Mucosa of descending colon (tissue), 3 donors: ENCODE measurements around the gene CHRNB1. TPM values are rescaled to one million over a fixed set of nuclear protein-coding genes. Genes with fewer than 3 reads are reported as not detected.

Experiments
- ATAC-seq: fragments of 200-7000 bp; cut with Tn5 transposase; one replicate; pipeline ENCODE4 v1.9.1; 2020; ENCODE audit warnings: mild to moderate bottlenecking, moderate library complexity
- DNase-seq, 3 donors: peaks; one replicate each; pipeline ENCODE4 v3.0.0-alpha.2; 2020
- H3K36me3 ChIP-seq: fragments of 200-600 bp; one replicate; pipeline ENCODE4 v1.8.0; 2021; ENCODE audit warnings: low read depth, mild to moderate bottlenecking
- H3K4me1 ChIP-seq: fragments of 200-600 bp; one replicate; pipeline ENCODE4 v1.8.0; 2021; ENCODE audit warnings: low read depth, mild to moderate bottlenecking
- H3K4me3 ChIP-seq: fragments of 200-600 bp; one replicate; pipeline ENCODE4 v1.8.0; 2021; ENCODE audit warnings: mild to moderate bottlenecking
- H3K9me3 ChIP-seq: fragments of 200-600 bp; one replicate; pipeline ENCODE4 v1.8.0; 2021; ENCODE audit warnings: mild to moderate bottlenecking
- intact Hi-C, 2 donors: fragments of 100-400 bp; cut with DNase I in 1 of 2; cut with micrococcal nuclease in 1 of 2; formaldehyde crosslinking; loops; one replicate each; pipeline versions ENCODE4 v1.11.0 to v1.11.1; 2022; cut with DNase I, micrococcal nuclease
- total RNA-seq, 3 donors: library from RNA; stranded (reverse); fragmentation: NEBNext Ultra II Directional in 2 of 3; extraction: Animal tissue kit (Norgen Biotek cat#: 25700) in 2 of 3; gene quantifications; one replicate each; pipeline versions ENCODE4 v1.2.1 to v1.2.4, GENCODE V29; 2021 to 2023
- TF ChIP-seq, protein P1 (sequence below): fragments of 200-600 bp; IDR thresholded peaks from one replicate; pipeline ENCODE4 v1.8.0; 2022; ENCODE audit warnings: antibody characterized with exemption, mild to moderate bottlenecking
- donor health status: DM: no; HTN: no; CAD: no; lungs with moderate emphysema.
- donor health status: DM: no; HTN: no; CAD: no.
- donor health status: DM: no; HTN: yes; CAD: no.

Gene CHRNB1
- total RNA-seq, 3 donors from 2014 or later, result 6.0 to 8.3 (median 7.7) TPM

- intact Hi-C loops, result no loop called here
- no peaks in the 10 kb centered on the region for H3K9me3 ChIP-seq
- TF ChIP-seq, protein P1, sequence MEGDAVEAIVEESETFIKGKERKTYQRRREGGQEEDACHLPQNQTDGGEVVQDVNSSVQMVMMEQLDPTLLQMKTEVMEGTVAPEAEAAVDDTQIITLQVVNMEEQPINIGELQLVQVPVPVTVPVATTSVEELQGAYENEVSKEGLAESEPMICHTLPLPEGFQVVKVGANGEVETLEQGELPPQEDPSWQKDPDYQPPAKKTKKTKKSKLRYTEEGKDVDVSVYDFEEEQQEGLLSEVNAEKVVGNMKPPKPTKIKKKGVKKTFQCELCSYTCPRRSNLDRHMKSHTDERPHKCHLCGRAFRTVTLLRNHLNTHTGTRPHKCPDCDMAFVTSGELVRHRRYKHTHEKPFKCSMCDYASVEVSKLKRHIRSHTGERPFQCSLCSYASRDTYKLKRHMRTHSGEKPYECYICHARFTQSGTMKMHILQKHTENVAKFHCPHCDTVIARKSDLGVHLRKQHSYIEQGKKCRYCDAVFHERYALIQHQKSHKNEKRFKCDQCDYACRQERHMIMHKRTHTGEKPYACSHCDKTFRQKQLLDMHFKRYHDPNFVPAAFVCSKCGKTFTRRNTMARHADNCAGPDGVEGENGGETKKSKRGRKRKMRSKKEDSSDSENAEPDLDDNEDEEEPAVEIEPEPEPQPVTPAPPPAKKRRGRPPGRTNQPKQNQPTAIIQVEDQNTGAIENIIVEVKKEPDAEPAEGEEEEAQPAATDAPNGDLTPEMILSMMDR, result no peak
- H3K36me3 ChIP-seq, result no peaks in the 10 kb centered on the region
- DNase-seq (no peak), ATAC-seq (no peak)
- H3K4me1 ChIP-seq, result no peaks in the 10 kb centered on the region
- no peak overlapping the region for H3K4me3 ChIP-seq
Measured at GRCh38 chr17:7418472-7419152, 26.2 kb upstream of the CHRNB1 start.

DNA sequence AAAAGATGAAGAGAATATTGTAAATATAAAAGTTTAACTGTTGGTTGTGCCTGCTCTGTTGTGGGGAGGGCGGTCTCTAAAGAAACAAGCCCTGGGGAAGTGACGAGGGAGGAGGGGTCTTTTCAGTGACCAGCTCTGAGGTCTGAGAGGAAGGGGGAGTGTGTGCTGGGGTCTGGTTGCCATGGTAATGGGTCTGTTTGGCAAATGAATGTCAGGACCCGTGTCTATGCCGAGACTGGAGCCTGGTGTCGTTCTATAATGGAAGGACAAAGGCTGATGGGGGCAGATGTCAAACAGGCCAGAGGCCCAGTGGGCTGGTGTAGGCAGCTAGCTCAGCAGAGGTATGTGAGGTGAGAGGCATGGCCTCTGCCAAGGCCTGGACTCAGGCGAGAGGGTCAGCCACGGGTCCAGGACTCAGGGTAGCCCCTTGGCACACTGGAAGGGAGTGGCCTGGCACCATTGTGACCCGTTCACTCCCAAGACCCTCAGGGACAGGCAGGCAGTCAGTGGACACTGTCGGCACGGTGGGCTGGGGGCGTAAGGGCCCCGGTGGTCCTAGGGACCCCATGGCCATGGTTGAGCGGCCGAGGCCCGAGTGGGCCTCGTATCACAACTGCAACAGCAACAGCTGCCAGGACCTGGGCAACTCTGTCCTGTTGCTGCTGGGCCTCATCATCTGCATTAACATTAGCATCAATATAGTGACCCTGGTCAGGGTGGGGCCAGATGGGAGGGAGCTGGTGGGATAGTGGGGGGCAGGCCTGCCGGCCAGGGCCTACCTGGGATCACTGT is 24.8 kb upstream of the CHRNB1 start, which contains the start of gene SPEM1:
Gene SPEM1, plus strand, starts transcription at position 506 of the 792 bp plus-strand sequence. Its CDS starts 61 bp downstream, at position 567.
- ATAC-seq, result no peak
- TF ChIP-seq, protein P1, result no peak
- H3K4me1 ChIP-seq, result no peaks in the 10 kb centered on the region
- no peak for DNase-seq
- no peak within 1 kb of the TSS for H3K4me3 ChIP-seq
- intact Hi-C loops, result no loop called here
- no peaks in the 10 kb centered on the region for H3K9me3 ChIP-seq
- H3K36me3 ChIP-seq, result no peaks in the 10 kb centered on the region

DNA sequence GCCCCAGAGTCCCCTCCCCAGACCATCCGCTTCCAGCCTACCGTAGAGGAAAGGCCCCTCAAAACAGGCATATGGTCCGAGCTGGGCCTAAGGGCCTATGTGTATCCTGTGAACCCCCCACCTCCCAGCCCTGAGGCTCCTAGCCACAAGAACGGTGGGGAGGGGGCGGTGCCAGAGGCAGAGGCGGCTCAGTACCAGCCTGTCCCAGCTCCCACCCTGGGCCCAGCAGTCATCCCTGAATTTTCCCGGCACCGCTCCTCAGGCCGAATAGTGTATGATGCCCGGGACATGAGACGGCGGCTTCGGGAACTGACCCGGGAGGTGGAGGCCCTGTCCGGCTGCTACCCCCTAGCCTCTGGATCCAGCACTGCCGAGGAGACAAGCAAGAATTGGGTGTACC is 23.7 kb upstream of the CHRNB1 start:
- Histone ChIP-seq H3K4me3 (no peak overlapping the region), H3K4me1 (no peaks in the 10 kb centered on the region), H3K9me3 (no peaks in the 10 kb centered on the region), H3K36me3 (no peaks in the 10 kb centered on the region)
- ATAC-seq, result no peak
- no peak for DNase-seq
- TF ChIP-seq, protein P1, result no peak
- intact Hi-C loops, result no loop called here

GRCh38 chr17:7423679-7424078 is 21.2 kb upstream of the CHRNB1 start:
- DNase-seq (no peak), ATAC-seq (no peak)
- intact Hi-C loops, result no loop called here
- Histone ChIP-seq H3K4me3 (no peak overlapping the region), H3K36me3 (no peaks in the 10 kb centered on the region), H3K4me1 (no peaks in the 10 kb centered on the region), H3K9me3 (no peaks in the 10 kb centered on the region)
- TF ChIP-seq, protein P1, result no peak

GRCh38 chr17:7425316-7425715 is 19.5 kb upstream of the CHRNB1 start, which contains the start of gene SPEM2:
Gene SPEM2 (plus strand): TSS chr17:7425616. CDS start chr17:7425689, 73 bp downstream.
- H3K4me3 ChIP-seq, result no peak within 1 kb of the TSS
- no peaks in the 10 kb centered on the region for H3K9me3 ChIP-seq
- DNase-seq, result no peak
- TF ChIP-seq, protein P1, result no peak
- H3K36me3 ChIP-seq, result no peaks in the 10 kb centered on the region
- intact Hi-C loops, result no loop called here
- ATAC-seq, result no peak
- H3K4me1 ChIP-seq, result no peaks in the 10 kb centered on the region
